Spinal cord (tissue), 10 donors: ENCODE results near the gene TRIP10. TPM values are rescaled to one million over a fixed set of nuclear protein-coding genes. Genes with fewer than 3 reads are reported as not detected.
"Not testable (repeated sequence)": the region's sequence is repeated elsewhere in the genome, so short reads cannot be mapped to it uniquely, and the experiment has no call there.

Experiments used
- DNase-seq, 6 donors: peaks; one replicate each; pipeline versions ENCODE4 v3.0.0 to v3.0.0-alpha.2; 2013 to 2015; ENCODE audit warnings: low spot score in 6 of 6, low read depth in 4 of 6
- H3K27ac ChIP-seq: one replicate; pipeline ENCODE4 v1.5.1; 2013; ENCODE audit warnings: low read depth, low read length, control low read depth
- H3K27me3 ChIP-seq: one replicate; pipeline ENCODE4 v1.6.1; 2013; ENCODE audit warnings: low read length; ENCODE audit not compliant: control insufficient read depth, insufficient read depth
- H3K36me3 ChIP-seq: one replicate; pipeline ENCODE4 v1.6.1; 2013; ENCODE audit warnings: low read length; ENCODE audit not compliant: control insufficient read depth, insufficient read depth
- H3K4me1 ChIP-seq: one replicate; pipeline ENCODE4 v1.6.1; 2013; ENCODE audit warnings: low read length; ENCODE audit not compliant: control insufficient read depth, insufficient read depth
- H3K4me3 ChIP-seq: one replicate; pipeline ENCODE4 v1.5.1; 2013; ENCODE audit warnings: low read depth, low read length, control low read depth
- H3K9me3 ChIP-seq: one replicate; pipeline ENCODE4 v1.6.1; 2013; ENCODE audit warnings: low read length; ENCODE audit not compliant: control insufficient read depth, insufficient read depth
- WGBS: methylation state at CpG from one replicate; pipeline ENCODE4 v1.1.5; 2013; ENCODE audit warnings: missing lambda C conversion rate; ENCODE audit not compliant: insufficient coverage; 5-methylcytosine and 5-hydroxymethylcytosine counted together
- polyA plus RNA-seq, 2 donors: library from polyadenylated mRNA; unstranded; fragments of 120-200 nt; gene quantifications; one replicate each; pipeline ENCODE4 v1.2.1, GENCODE V29; 2013; ENCODE audit not compliant: insufficient read length in 2 of 2
- total RNA-seq, 2 donors: library from RNA; depleted of rRNA in 1 of 2; stranded (reverse); fragments of 120-200 nt in 1 of 2; fragments of >200 nt in 1 of 2; gene quantifications; one replicate each; pipeline versions ENCODE4 v1.2.3 to v1.2.4, GENCODE V29; 2013 to 2014
- donor health status: healthy.

Gene TRIP10
- total and polyA plus RNA-seq, 4 donors: 8.7 to 22.8 (median 17.1) TPM

DNA sequence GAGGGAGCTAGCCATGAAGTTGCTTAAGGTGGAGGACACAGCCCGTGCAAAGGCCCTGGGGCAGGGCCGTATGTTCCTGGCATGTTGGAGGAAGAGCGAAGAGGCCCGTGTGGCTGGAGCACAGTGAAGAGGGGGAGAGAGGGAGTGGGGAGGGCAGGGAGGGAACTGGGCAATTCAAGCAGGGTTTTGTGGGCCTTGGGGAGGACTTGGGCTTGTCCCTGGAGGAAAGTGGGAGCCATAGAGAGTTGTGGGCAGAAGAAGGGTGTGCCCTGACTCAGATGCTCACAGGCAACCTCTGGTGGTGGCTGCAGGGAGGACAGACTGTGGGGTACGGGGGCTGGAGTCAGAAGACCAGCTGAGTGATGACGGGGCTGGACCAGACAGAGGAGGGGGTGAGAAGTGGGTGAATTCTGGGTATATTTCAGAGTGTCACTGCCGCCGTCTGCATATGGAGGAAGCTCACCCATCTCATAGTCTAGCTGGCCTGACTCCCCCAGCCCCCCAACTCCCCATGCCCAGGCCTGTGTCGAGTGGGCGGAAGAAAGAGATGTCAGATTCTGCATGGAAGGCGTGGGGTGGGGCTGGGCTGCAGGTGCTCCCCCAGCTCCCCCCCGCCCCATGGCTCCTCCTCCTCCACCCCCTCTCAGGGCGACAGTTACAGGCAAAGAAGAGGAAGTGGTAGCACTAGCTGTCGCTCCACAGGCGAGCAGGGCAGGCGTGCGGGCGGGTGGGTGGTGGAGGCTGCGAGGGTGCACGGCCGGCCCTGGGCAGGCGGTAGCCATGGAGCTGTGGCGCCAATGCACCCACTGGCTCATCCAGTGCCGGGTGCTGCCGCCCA, 32.8 kb downstream of the TRIP10 start, which contains the start of gene VAV1:
TSS of gene VAV1 (plus strand) at position 681 of the 838 bp plus-strand sequence. CDS start at position 781, 100 bp downstream.
- Histone ChIP-seq H3K4me1 (peaks cover 7% of the 10 kb centered on the region), H3K36me3 (no peaks in the 10 kb centered on the region), H3K9me3 (no peaks in the 10 kb centered on the region), H3K27me3 (peaks cover 10% of the 10 kb centered on the region), H3K27ac (no peak within 1 kb of the TSS), H3K4me3 (peak within 1 kb of the TSS; percentile 12)
- 70% methylated on average over 11 of the region's 25 CpGs for WGBS
- no peak for DNase-seq

- peak overlapping the region; percentile 12 for H3K4me3 ChIP-seq
- no peak for DNase-seq
These were observed 33.4 kb downstream of the TRIP10 start for GRCh38 chr19:6772866-6773322.

DNA sequence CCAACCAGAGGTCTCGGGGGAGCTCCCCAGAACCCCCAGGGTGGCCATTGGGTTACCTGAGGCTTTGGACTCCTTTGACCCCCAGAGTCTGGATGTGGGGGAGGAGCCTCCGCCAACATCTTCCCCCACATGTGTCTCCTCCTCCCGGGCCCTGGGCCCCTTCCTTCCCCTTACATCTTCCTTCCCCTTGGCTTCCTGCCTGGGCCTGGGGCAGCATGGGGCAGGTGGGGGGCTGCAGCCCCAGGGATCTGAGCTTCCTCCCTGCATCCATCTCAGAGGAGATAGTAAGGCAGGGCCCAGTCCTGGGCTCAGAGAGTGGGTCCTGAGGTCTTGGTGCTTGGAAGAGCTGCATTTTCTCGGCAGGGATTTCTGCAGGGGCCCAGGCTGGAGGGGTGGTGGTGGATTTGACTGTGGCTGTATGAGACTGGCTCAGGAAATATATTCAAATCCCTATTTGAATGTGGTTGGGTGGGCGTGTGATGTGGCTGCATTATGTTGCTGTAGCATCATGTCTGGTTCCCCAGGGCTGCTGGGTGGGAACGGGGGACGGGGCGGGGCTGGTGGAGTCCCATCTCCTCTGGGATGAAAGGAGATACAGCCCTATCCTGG, 33.9 kb downstream of the TRIP10 start:
- no peaks in the 10 kb centered on the region for H3K27me3 ChIP-seq
- H3K4me1 ChIP-seq: no peaks in the 10 kb centered on the region
- DNase-seq: no peak
- H3K9me3 ChIP-seq: no peaks in the 10 kb centered on the region
- no peaks in the 10 kb centered on the region for H3K36me3 ChIP-seq
- 63% methylated on average over 5 of the region's 8 CpGs for whole genome bisulfite sequencing
- H3K4me3 ChIP-seq: peak overlapping the region; percentile 12
- H3K27ac ChIP-seq: no peak overlapping the region

More at GRCh38 chr19:6772866-6773322, 33.4 kb downstream of the TRIP10 start:
- no peaks in the 10 kb centered on the region for H3K9me3 ChIP-seq
- H3K27ac ChIP-seq: no peak overlapping the region
- no peaks in the 10 kb centered on the region for H3K36me3 ChIP-seq
- WGBS: 71% methylated on average over 14 of the region's 14 CpGs
- peaks cover under 1% of the 10 kb centered on the region for H3K4me1 ChIP-seq
- H3K27me3 ChIP-seq: peaks cover 4% of the 10 kb centered on the region

DNA sequence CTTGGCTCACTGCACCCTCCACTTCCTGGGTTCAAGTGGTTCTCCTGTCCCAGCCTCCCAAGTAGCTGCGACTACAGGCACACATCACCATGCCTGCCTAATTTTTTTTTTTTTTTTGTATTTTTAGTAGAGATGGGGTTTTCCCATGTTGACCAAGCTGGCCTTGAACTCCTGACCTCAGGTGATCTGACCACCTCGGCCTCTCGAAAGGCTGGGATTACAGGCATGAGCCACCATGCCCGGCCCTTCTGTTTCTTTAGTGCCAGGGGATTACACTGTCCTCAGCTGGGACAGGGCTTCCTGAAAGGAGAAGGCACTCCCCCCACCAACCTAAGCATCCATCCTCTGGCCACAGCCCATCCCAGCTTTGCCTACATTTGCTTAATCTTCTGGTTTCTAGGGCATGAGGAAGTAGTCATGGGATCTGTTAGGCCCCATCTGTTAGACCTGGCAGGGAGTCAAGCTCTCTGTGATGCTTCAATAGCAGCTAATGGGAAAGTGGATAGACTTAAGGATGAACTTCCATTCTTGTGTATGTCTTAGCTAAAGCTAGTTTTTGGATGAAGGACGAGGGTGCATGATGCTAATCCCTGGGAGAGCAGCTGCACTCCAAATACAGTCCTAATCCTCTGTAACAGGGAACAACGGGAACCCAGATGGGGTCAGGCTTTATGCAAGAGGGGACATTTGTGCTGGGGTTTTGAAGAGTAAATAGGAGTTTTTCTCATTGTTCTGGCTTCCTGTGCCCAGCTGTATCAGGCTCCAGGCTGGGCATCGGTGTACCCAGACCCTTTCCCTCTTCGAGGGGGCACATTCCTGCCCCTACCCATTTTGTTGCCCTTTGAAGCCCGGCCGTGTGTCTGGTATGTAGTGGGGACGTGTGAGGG, 35.6 kb downstream of the TRIP10 start:
- Histone ChIP-seq H3K4me3 (no peak overlapping the region), H3K27me3 (no peaks in the 10 kb centered on the region), H3K4me1 (no peaks in the 10 kb centered on the region), H3K27ac (no peak overlapping the region), H3K36me3 (no peaks in the 10 kb centered on the region), H3K9me3 (no peaks in the 10 kb centered on the region)
- peak in 1 of 6 donors; percentile 43 for DNase-seq
- WGBS: 94% methylated on average over 4 of the region's 11 CpGs

DNA sequence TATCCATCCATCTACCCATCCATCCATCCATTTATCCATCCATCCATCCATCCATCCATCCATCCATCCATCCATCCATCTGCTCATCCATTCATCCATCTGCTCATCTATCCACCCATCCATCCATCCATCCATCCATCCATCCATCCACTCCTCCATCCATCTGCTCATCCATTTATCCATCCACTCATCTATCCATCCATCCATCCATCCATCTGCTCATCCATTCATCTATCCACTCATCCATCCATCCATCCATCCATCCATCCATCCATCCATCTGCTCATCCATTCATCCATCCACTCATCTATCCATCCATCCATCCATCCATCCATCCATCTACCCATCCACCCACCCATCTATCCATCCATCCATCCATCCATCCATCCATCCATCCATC, 36.6 kb downstream of the TRIP10 start:
- H3K27me3 ChIP-seq, H3K4me1 ChIP-seq, DNase-seq, H3K9me3 ChIP-seq, H3K4me3 ChIP-seq, H3K36me3 ChIP-seq, H3K27ac ChIP-seq: not testable (repeated sequence)

DNA sequence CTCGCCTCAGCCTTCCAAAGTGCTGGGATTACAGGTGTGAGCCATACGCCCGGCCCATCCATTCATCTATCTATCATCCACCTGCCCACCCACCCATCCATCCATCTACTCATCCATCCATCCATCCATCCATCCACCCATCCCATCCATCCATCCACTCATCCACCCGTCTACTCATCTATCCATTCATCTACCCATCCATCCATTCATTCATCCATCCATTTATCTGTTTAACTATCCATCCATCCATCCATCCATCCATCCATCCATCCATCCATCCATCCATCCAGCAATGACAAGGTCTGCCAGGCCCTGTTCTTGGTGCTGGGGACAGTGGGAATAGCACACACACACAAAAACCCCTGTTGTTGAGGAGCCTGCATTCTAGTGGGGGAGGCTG, 37.5 kb downstream of the TRIP10 start:
- H3K36me3 ChIP-seq: no peaks in the 10 kb centered on the region
- no peak for DNase-seq
- 93% methylated on average over 4 of the region's 4 CpGs for WGBS

DNA sequence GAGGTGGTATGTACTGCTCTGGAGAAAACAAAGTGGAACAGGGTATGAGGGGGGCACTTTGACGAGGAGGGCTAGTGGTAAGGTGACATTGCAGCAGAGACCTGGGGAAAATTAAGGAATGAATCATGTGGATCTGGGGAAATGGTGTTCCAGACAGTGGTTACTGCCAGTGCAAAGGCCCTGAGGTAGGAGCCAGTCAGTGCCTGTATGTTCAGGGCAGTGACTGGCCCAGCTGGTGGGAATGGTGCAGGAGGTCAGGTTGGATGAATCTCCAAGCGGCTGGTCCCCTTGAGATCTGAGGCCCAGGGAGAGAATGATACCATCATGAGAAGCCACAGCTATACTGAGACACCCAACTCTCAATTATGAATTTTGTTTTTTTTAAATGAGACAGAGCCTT, 38.0 kb downstream of the TRIP10 start:
- H3K9me3 ChIP-seq: no peaks in the 10 kb centered on the region
- no peak overlapping the region for H3K27ac ChIP-seq
- WGBS: 60% methylated on average over 1 of the region's 2 CpGs
- no peak overlapping the region for H3K4me3 ChIP-seq
- no peaks in the 10 kb centered on the region for H3K36me3 ChIP-seq
- DNase-seq: no peak
- no peaks in the 10 kb centered on the region for H3K27me3 ChIP-seq
- H3K4me1 ChIP-seq: no peaks in the 10 kb centered on the region

More for the DNA sequence above, 37.5 kb downstream of the TRIP10 start:
- Histone ChIP-seq H3K27me3 (no peaks in the 10 kb centered on the region), H3K9me3 (no peaks in the 10 kb centered on the region), H3K4me1 (no peaks in the 10 kb centered on the region), H3K27ac (no peak overlapping the region), H3K4me3 (no peak overlapping the region)

GRCh38 chr19:6778386-6778785, 38.9 kb downstream of the TRIP10 start:
- Histone ChIP-seq H3K27ac (no peak overlapping the region), H3K4me1 (no peaks in the 10 kb centered on the region), H3K36me3 (no peaks in the 10 kb centered on the region), H3K4me3 (no peak overlapping the region), H3K27me3 (no peaks in the 10 kb centered on the region), H3K9me3 (no peaks in the 10 kb centered on the region)
- WGBS: 88% methylated on average over 3 of the region's 4 CpGs
- DNase-seq: no peak

GRCh38 chr19:6779206-6779605, 39.7 kb downstream of the TRIP10 start:
- WGBS: 64% methylated on average over 2 of the region's 4 CpGs
- no peaks in the 10 kb centered on the region for H3K4me1 ChIP-seq
- H3K27me3 ChIP-seq: no peaks in the 10 kb centered on the region
- no peak overlapping the region for H3K4me3 ChIP-seq
- H3K36me3 ChIP-seq: no peaks in the 10 kb centered on the region
- no peak for DNase-seq
- no peak overlapping the region for H3K27ac ChIP-seq
- H3K9me3 ChIP-seq: no peaks in the 10 kb centered on the region
